ENCODE data around the gene CDS2. TPM values are rescaled to one million over a fixed set of nuclear protein-coding genes. Genes with fewer than 3 reads are reported as not detected.
"Not testable (repeated sequence)": the region's sequence is repeated elsewhere in the genome, so short reads cannot be mapped to it uniquely, and the experiment has no call there.

CDS2 gene
- total RNA-seq: 10 to 100 TPM; 53.8 to 70.5 TPM

DNA sequence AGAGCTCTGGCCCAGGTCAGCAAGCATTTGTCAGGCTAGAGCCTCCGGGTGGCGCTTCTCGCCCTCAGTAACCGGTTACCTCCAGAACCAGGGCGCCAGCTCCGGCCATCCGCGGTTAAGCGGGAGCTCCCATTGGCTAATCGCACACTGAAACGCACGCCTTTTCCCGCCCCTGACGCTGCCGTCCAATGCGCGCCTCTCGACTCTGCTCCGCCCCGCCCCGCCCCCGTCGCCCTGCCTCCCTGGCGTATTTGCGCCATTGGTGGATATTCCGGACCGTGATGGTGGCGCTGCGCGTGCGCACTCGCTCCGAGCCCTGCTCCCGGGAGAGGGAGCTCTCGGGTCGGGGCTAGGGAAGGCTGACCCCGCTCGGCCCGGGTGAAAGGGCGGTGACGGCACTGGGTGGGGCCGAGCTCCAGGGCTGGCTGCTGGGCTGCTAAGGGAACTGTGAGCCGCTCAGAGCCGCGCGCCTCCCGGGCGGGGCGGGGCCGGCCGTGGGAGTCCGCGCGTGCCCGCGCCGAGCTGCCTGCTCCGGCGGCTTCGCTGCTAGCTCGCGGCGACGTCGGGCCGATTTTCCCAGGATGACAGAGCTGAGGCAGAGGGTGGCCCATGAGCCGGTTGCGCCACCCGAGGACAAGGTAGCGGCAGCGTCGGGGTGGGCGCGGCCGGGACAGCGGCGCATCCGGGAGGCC is at the start of gene CDS2:
CDS2 (plus strand) TSS at position 497 of the 692 bp plus-strand sequence; CDS start at position 582, 85 bp downstream.
- Mint-ChIP-seq H3K9me3 (no peaks in the 10 kb centered on the region), H3K4me3 (peak within 1 kb of the TSS; percentile 100), H3K27ac (peak within 1 kb of the TSS; percentile 97), H3K4me1 (peaks cover 31% of the 10 kb centered on the region), H3K36me3 (ENCODE audit: low read depth) (peaks cover 24% of the 10 kb centered on the region), H3K27me3 (no peaks in the 10 kb centered on the region)
- peak; percentile 90 for ATAC-seq (replicated peaks)

DNA sequence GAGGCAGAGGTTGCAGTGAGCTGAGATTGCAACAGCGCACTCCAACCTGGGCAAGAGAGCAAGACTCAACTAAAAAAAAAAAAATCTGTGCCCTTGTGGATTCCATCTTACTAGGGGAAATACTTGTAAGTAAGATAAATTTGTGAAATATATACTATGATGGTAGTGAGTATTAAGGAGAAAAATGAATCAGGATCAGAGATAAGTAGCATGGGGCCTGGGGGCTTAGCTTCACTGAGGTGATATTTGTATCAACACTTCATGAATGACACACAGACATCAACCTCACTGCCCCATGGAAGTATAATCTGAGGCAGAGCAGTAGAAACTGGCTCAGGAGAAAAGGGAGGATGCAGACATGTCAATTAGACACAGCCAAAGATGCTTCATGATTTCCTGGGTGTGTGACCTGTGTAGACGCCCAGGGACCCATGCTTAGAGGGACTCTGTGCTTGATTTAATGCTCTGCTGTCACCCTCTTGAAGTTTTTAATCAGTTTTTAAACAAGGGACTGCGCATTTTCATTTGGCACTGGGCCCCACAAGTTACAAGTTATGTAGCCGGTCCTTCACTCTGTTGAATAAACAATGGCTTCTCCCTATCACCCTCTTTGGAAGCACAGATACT is 48.9 kb upstream of the CDS2 start:
- Mint-ChIP-seq H3K27me3 (no peaks in the 10 kb centered on the region), H3K9me3 (no peaks in the 10 kb centered on the region), H3K4me3 (peak overlapping the region; percentile 70), H3K4me1 (peaks cover 33% of the 10 kb centered on the region), H3K27ac (peak overlapping the region; percentile 63), H3K36me3 (ENCODE audit: low read depth) (no peaks in the 10 kb centered on the region)
- ATAC-seq (replicated peaks): peak; percentile 47

DNA sequence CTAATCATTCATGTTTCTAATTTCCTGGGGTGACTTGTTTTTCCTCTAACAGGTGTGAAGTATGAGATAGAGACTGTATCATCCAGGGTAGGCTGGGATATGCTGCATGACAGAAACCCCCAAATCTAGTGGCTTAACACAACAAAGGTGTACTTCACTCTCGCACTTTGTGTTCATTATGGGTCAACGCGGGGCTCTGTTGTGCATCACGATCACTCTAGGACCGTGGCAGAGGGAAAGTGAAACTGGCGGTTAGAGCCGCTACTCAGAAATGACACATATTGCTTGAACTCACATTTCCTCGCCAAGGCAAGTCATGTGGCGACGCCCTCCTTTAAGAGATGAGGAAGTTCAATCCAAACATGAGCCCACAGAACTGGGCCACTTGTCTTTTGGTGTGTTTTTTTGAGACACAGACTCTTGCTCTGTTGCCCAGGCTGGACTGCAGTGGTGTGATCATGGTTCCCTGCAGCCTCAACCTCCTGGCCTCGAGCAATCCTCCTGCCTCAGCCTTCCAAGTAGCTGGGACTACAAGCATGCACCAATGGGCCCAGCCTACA is 48.3 kb upstream of the CDS2 start:
- H3K27ac Mint-ChIP-seq: peak overlapping the region; percentile 63
- H3K4me1 Mint-ChIP-seq: peaks cover 33% of the 10 kb centered on the region

GRCh38 chr20:5080384-5080877 is 46.4 kb upstream of the CDS2 start:
- ATAC-seq (replicated peaks): peak; percentile 24
- Mint-ChIP-seq H3K36me3 (ENCODE audit: low read depth) (no peaks in the 10 kb centered on the region), H3K4me3 (peak overlapping the region; percentile 70), H3K4me1 (peaks cover 33% of the 10 kb centered on the region), H3K27me3 (no peaks in the 10 kb centered on the region), H3K9me3 (no peaks in the 10 kb centered on the region), H3K27ac (peak overlapping the region; percentile 63)

More for the DNA sequence above, 48.3 kb upstream of the CDS2 start:
- Mint-ChIP-seq H3K27me3 (no peaks in the 10 kb centered on the region), H3K4me3 (peak overlapping the region; percentile 70), H3K36me3 (ENCODE audit: low read depth) (no peaks in the 10 kb centered on the region), H3K9me3 (no peaks in the 10 kb centered on the region)
- peak; percentile 97 for ATAC-seq (replicated peaks)

DNA sequence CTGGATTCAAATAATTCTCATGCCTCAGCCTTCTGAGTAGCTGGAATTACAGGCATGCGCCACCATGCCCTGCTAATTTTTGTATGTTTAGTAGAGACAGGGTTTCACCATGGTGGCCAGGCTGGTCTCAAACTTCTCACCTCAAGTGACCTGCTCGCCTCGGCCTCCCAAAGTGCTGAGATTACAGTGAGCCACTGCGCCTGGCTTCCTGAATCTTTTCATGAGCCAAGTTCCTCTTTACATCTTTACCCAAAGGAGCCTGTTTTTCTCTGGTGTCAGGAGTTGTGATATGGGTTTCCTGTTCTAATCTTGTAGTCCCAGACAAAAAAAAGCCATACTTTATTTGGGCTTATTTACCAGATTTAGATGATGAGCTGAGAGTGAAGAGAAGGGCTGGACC is 41.4 kb upstream of the CDS2 start:
- Mint-ChIP-seq H3K4me1 (peaks cover 8% of the 10 kb centered on the region), H3K27ac (no peak overlapping the region), H3K36me3 (ENCODE audit: low read depth) (no peaks in the 10 kb centered on the region), H3K9me3 (no peaks in the 10 kb centered on the region), H3K27me3 (no peaks in the 10 kb centered on the region), H3K4me3 (no peak overlapping the region)
- no peak for ATAC-seq (replicated peaks)

- peaks cover 9% of the 10 kb centered on the region for H3K36me3 Mint-ChIP-seq (ENCODE audit: low read depth)
- H3K27ac Mint-ChIP-seq: no peak overlapping the region
- no peaks in the 10 kb centered on the region for H3K4me1 Mint-ChIP-seq
- no peak for ATAC-seq (replicated peaks)
- no peaks in the 10 kb centered on the region for H3K9me3 Mint-ChIP-seq
- H3K4me3 Mint-ChIP-seq: no peak overlapping the region
- H3K27me3 Mint-ChIP-seq: no peaks in the 10 kb centered on the region
Observed at GRCh38 chr20:5088688-5089087, 38.1 kb upstream of the CDS2 start.

DNA sequence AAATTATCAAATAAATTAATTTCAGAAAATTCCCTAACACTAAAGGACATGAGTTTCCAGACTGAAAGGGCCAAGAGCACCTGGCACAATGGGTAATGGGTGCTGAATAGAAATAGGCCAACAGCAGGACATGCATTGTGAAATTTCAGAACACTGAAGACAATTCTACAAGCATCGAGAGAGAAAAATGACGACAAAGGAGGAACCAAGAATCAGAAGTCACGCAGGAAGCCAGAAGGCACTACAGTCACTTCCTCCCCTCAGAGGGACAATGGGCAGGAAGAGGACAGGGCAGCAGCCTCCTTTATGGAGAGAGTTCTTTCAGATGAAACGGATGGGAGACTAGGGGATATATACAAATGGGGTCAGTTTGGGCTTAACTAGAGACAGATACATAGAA is 36.6 kb upstream of the CDS2 start:
- Mint-ChIP-seq H3K4me1 (no peaks in the 10 kb centered on the region), H3K27ac (peak overlapping the region; percentile 40), H3K27me3 (no peaks in the 10 kb centered on the region), H3K36me3 (ENCODE audit: low read depth) (peaks cover 15% of the 10 kb centered on the region), H3K4me3 (no peak overlapping the region), H3K9me3 (no peaks in the 10 kb centered on the region)
- ATAC-seq (replicated peaks): peak; percentile 57

- Mint-ChIP-seq H3K4me1 (no peaks in the 10 kb centered on the region), H3K36me3 (ENCODE audit: low read depth) (peaks cover 28% of the 10 kb centered on the region), H3K9me3 (no peaks in the 10 kb centered on the region), H3K27ac (no peak overlapping the region), H3K4me3 (no peak overlapping the region), H3K27me3 (no peaks in the 10 kb centered on the region)
- ATAC-seq (replicated peaks): no peak
Observed at GRCh38 chr20:5091902-5092301, 34.9 kb upstream of the CDS2 start.

DNA sequence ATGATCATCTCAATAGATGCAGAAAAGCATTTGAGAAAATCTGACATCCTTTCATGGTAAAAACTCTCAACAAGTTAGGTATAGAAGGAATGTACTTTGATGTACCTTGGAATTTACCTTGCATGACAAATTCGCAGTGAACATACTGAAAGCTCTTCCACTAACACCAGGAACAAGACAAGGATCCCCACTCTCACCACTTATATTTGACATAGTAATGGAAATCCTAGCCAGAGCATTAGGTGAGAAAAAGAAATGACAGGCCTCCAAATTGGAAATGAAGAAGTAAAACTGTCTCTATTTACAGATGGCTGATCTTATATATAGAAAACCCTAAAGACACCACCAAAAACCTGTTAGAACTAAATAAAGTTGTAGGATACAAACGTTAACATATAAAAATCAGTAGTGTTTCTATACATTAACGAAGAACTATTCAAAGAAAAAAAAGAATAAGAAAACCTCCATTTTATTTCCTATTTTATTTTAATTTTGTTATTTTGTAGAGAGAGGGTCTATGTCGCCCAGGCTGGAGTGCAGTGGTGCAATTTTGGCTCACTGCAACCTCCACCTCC is 34.0 kb upstream of the CDS2 start:
- ATAC-seq (replicated peaks): no peak
- Mint-ChIP-seq H3K4me3 (no peak overlapping the region), H3K36me3 (ENCODE audit: low read depth) (peaks cover 38% of the 10 kb centered on the region), H3K4me1 (no peaks in the 10 kb centered on the region), H3K27ac (no peak overlapping the region), H3K9me3 (no peaks in the 10 kb centered on the region), H3K27me3 (no peaks in the 10 kb centered on the region)

DNA sequence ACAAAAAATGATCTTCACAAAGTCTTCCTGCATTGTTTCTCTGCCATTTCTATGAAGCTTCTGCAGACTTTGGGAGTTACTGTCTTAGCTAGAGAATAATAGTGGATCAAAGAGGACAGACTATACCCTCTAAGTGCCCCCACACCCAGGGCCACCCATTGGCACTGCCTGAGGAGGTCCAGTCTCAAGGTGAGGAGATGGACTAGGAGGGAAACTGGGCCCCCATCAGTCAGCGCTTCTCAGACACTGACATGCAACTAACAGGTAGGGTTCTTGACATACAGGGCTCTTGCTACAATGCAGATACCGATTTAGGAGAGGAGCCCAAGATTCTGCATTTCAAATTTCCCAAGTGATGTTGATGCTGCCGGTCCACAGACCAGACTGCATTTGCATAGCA is 31.4 kb upstream of the CDS2 start:
- Mint-ChIP-seq H3K9me3 (no peaks in the 10 kb centered on the region), H3K27ac (peak overlapping the region; percentile 55), H3K4me1 (peaks cover 4% of the 10 kb centered on the region), H3K27me3 (no peaks in the 10 kb centered on the region), H3K36me3 (ENCODE audit: low read depth) (peaks cover 64% of the 10 kb centered on the region), H3K4me3 (no peak overlapping the region)
- no peak for ATAC-seq (replicated peaks)

DNA sequence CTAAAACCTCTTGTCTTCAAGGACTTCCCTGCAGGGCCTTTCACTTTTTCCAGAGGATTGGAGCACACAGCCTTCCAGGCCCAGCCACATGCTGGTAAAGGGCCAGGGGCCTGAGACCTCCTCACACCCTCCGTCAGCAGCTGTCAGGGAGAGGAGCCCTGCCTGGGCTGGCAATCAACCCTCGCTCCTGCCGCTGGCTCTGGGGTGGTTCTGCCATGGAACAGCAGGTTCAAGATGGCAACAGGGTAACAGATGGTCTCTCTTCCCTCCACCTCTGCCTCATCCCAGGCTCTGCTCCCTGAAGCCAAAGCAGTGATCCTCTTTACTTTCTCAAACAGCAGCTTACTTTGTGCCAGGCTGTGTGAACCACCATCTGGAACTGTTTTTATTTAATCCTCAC is 30.9 kb upstream of the CDS2 start:
- Mint-ChIP-seq H3K4me3 (no peak overlapping the region), H3K4me1 (peaks cover 4% of the 10 kb centered on the region), H3K27ac (no peak overlapping the region), H3K36me3 (ENCODE audit: low read depth) (peaks cover 68% of the 10 kb centered on the region), H3K27me3 (no peaks in the 10 kb centered on the region), H3K9me3 (no peaks in the 10 kb centered on the region)
- ATAC-seq (replicated peaks): no peak

DNA sequence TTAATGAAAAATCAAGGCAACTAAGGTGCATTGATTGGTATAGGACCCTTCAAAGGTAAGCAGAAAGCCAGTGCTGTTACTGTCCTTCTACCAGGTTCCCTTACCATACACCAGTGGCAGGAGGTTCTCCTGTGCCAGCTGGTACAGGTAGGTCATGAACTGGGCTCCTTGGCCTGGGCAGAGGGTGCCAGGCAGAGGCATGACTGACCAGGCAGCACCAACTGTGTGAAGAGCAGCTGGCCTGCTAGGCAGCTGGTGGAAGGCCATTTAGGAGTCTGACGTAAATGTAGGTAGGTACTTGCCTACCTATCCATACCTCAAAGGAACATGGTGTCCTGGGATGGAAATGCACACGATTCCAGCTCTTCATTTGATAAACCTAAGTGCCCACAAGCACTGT is 30.3 kb upstream of the CDS2 start:
- H3K9me3 Mint-ChIP-seq: no peaks in the 10 kb centered on the region
- ATAC-seq (replicated peaks): no peak
- H3K27ac Mint-ChIP-seq: no peak overlapping the region
- no peak overlapping the region for H3K4me3 Mint-ChIP-seq
- peaks cover 4% of the 10 kb centered on the region for H3K4me1 Mint-ChIP-seq
- H3K27me3 Mint-ChIP-seq: no peaks in the 10 kb centered on the region
- H3K36me3 Mint-ChIP-seq (ENCODE audit: low read depth): peaks cover 74% of the 10 kb centered on the region

GRCh38 chr20:5099009-5099408 is 27.8 kb upstream of the CDS2 start:
- not testable (repeated sequence) for H3K9me3 Mint-ChIP-seq; H3K27ac Mint-ChIP-seq; H3K4me3 Mint-ChIP-seq; H3K27me3 Mint-ChIP-seq; H3K4me1 Mint-ChIP-seq; ATAC-seq (replicated peaks)
- peaks cover 90% of the 10 kb centered on the region for H3K36me3 Mint-ChIP-seq (ENCODE audit: low read depth)

- not testable (repeated sequence) for H3K9me3 Mint-ChIP-seq; ATAC-seq (replicated peaks); H3K4me3 Mint-ChIP-seq; H3K27ac Mint-ChIP-seq; H3K27me3 Mint-ChIP-seq; H3K4me1 Mint-ChIP-seq
- peaks cover 96% of the 10 kb centered on the region for H3K36me3 Mint-ChIP-seq (ENCODE audit: low read depth)
Observed at GRCh38 chr20:5099909-5100308, 26.9 kb upstream of the CDS2 start.

Measured in activated T-helper 17 cell treated with anti-CD3 and anti-CD28 coated beads, Interleukin-2, amount 50 U/mL, for 72 hours (primary cell).